Dedifferentiated amniotic fluid mesenchymal stem cell (primary cell): ENCODE data around the gene ITGB3BP.
"Not testable (repeated sequence)": the region's sequence is repeated elsewhere in the genome, so short reads cannot be mapped to it uniquely, and the experiment has no call there.

ENCODE experiments used
- DNase-seq: peaks from one replicate; pipeline ENCODE4 v3.0.0-alpha.2; 2016; ENCODE audit errors: extremely low spot score

ITGB3BP gene, protein sequence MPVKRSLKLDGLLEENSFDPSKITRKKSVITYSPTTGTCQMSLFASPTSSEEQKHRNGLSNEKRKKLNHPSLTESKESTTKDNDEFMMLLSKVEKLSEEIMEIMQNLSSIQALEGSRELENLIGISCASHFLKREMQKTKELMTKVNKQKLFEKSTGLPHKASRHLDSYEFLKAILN

DNA sequence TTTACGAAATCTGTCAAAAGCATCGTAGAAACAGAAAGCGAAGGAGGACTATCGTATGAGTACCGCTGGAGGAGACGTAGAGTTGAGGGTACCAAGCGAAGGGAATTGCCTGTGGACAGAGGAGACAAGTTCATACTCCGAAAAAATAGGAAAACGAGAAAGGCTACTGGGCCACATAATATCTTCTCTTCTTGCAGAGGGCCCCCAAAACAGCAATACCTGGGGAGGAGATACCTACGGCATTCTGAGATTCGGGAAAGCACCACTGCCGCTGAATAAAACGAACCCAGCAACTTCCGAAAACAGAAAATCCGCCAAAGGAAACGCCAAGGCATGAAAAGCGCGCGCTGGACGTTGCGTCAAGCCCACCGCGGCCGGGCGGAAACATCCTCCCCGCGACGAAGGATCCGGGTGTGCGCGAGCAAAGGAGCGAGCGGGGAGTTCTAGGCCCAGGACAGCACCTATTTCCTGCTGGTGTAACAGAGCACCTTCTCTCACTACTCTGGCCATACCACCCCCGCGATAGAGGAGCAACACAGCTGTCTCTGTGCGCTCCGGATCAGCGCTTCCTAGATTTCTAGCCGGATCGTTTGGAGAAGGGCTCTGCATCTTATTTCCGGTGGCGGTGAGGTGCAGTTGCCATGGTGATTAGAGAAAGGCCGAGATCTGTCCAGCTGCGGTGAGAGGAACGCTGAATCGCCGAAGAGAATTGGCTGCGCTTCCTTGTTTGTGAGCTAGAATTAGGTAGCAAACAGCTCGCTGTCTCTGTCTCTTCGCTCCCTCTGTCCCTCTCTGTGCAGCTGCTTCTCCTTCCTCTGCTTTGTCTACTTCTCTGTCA is at the start of gene ITGB3BP, which contains the start of gene EFCAB7:
Gene ITGB3BP (minus strand): TSS at position 335 of the 838 bp plus-strand sequence. CDS start 92 bp downstream, at position 243.
Gene EFCAB7 (plus strand): TSS at position 635 of the 838 bp plus-strand sequence. CDS start 2,048 bp downstream, outside the sequence.
- peak; percentile 94 for DNase-seq

DNA sequence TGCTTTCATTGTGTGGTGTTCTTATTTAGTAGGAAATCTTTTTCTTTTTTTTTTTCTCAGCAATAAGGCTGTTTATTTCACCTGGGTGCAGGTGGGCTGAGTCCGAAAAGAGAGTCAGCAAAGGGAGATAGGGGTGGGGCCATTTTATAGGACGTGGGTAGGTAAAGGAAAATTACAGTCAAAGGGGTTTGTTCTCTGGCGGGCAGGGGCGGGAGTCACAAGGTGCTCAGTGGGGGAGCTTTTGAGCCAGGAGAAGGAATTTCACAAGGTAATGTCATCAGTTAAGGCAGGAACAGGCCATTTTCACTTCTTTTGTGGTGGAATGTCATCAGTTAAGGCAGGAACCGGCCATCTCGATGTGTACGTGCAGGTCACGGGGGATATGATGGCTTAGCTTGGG is 49.7 kb upstream of the ITGB3BP start:
- not testable (repeated sequence) for DNase-seq

DNA sequence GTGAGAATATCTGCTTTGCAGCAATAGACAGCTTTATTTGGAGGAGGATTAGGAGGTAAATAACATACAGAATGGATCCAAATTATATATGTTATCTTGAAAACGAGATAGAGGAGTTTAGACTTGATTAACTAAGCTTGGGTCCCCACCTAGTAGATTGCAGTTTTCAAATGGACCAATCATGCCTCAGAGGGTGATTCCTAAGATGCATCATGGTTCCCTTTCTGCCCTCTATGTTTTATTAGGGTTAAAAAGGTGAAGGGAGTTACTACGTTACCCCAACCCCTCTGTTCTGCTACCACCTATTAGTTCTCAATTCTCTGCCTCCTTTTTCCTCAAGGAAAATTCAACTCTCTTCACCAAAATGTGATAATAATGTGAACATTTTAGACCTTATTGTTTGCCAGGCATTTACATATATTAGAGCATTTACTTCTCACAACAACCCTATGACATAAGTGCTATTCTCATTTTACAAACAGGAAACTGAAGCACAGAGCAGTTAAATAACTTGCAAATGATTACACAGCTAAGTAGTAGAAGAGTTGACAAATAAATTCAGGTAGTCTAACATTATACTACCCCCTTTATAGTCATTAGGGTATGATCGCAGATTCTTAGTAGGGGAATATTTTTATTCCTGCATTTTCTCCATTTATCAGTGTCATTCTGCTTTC is 46.8 kb upstream of the ITGB3BP start:
- no peak for DNase-seq

- no peak for DNase-seq
Observed at GRCh38 chr1:63569068-63569467, 46.0 kb upstream of the ITGB3BP start.

- no peak for DNase-seq
Observed at GRCh38 chr1:63563745-63564144, 40.7 kb upstream of the ITGB3BP start.

DNA sequence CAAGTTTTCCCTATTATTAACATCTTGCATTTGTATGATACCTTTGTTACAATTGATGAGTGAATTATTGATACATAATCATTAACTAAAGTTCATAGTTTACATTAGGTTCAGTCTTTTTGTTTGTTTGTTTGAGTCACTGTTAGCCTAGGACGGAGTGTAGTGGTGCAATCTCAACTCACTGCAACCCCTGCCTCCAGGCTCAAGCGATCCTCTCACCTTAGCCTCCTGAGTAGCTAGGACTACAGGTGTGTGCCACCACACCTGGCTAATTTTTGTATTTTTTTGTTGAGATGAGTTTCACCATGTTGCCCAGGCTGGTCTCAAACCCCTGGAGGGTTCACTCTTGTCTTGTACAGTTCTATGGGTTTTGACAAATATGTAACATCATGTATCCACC is 36.3 kb upstream of the ITGB3BP start:
- DNase-seq, result no peak

- peak; percentile 61 for DNase-seq
Observed at GRCh38 chr1:63557365-63557987, 34.5 kb upstream of the ITGB3BP start.

GRCh38 chr1:63555480-63555879 is 32.5 kb upstream of the ITGB3BP start:
- DNase-seq, result no peak

GRCh38 chr1:63548877-63549276 is 25.9 kb upstream of the ITGB3BP start:
- no peak for DNase-seq

DNA sequence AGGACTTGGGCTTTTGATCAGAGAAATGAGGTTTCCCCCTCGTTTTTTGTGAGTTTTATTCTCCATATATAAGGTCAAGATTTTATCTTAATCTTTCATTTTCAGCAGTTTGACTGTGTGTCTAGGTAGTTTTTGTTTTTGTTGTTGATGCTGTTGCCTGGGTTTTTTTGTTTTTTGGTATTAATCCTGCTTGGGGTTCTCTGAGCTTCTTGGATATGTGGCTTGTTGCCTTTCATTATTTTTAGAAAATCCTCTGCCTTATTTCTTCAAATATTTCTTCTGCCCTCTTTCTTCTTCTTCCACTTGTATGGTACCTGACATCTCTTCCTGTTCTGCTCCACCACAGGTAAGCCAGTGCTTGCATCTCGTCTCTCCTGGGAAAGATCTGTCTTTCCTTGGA is 25.3 kb upstream of the ITGB3BP start:
- no peak for DNase-seq

GRCh38 chr1:63547621-63548294 is 24.7 kb upstream of the ITGB3BP start:
- DNase-seq, result no peak

- DNase-seq, result no peak
Observed at GRCh38 chr1:63545780-63546179, 22.8 kb upstream of the ITGB3BP start.

DNA sequence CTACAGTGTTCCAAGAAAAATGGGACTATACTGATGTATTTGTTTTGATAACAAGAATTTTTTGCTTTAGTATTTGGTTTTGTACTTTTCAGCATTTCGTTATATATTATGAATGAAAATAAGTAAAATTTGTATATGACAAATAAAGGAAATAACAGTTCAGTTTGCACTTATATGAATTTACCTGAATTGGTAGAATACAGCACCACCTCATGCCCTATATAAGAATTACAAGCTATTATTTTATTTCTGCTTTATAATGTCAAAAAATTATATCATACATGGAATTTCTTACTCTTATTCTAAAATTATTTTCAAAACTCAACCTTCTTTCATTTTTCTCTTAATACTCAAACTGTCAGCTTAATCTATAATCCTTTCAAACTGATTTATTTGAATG is 14.9 kb upstream of the ITGB3BP start:
- DNase-seq, result no peak

GRCh38 chr1:63537006-63537405 is 14.0 kb upstream of the ITGB3BP start:
- no peak for DNase-seq

- DNase-seq, result no peak
Observed at GRCh38 chr1:63534406-63534805, 11.4 kb upstream of the ITGB3BP start.

DNA sequence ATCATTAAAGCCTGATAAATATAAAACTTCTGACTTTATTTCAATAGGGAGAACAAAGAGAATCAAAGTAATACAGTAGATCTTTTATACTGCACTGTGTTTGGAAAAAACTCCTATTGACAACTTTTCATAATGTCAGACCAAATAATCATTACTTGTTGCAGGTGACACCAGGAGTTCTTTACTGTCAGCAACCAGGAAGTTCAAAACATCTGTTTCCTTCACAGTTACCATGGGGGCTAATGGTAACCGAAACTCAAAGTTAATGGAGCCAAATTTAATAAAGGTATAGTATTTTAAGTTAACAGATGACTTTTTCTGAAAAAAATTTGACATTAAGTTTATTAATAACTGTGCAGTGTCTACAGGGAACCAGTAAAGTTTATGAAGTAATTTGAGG is 10.9 kb upstream of the ITGB3BP start:
- no peak for DNase-seq

DNA sequence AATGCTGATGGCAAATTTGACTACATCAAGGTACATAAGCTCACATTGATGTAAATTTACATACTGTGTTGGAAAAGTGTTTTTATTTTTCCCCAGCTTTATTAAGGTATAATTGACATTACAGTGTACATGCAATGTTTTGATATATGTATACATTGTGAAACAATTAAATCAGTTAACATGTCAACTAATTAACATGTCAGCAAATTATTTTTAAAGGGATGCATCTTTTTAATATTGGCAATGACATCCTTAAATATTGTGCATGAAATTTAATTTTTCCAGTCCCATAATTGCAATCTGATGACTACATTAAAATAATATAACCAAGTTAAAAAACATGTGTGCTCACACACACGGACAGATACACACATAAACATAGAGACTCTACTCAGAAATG is 9.7 kb upstream of the ITGB3BP start:
- no peak for DNase-seq

- no peak for DNase-seq
Observed at GRCh38 chr1:63524201-63524600, 1.2 kb upstream of the ITGB3BP start.

- DNase-seq, result no peak
Observed at GRCh38 chr1:63523738-63524137, 713 bp upstream of the ITGB3BP start.

DNA sequence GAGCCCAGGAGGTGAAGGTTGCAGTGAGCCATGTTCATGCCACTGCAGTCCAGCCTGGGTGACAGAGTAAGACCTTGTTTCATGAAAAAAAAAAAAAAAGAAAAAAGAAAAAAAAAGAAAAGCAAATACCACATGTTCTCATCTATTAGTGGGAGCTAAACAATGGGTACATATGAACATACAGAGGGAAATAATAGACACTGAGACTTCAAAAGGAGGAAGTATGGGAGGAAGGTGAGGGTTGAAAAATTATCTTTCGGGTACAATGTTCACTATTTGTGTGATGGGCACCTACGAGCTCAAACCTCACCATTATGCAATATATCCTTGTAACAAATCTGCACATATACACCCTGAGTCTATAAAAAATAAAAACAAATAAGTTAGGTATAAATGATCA is 6.4 kb downstream of the ITGB3BP start:
- DNase-seq, result no peak

- DNase-seq, result no peak
Observed at GRCh38 chr1:63512584-63512983, 10.4 kb downstream of the ITGB3BP start.

DNA sequence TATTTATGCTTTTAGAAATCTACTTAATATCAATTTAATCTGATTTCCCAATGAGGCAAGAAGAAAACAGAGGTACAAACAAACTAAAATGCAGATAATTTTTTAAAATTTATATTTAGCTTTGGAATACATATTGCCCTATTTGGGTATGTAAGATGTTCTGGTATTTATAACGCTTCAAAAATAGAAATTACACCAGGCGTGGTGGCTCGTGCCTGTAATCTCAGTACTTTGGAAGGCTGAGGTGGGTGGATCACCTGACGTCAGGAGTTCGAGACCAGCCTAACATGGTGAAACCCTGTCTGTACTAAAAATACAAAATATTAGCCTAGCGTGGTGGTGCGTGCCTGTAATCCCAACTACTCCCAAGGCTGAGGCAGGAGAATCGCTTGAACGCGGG is 13.3 kb downstream of the ITGB3BP start:
- no peak for DNase-seq
